NB4 (cell line): Measurements from ENCODE around the gene PML.
"Not testable (repeated sequence)": the region's sequence is repeated elsewhere in the genome, so short reads cannot be mapped to it uniquely, and the experiment has no call there.

Experiments
- DNase-seq: peaks from one replicate; pipeline ENCODE4 v3.0.0; 2010; ENCODE audit warnings: low read depth
- H3K4me3 ChIP-seq: one replicate; pipeline ENCODE4 v1.5.1; 2011; ENCODE audit warnings: mild to moderate bottlenecking, low read depth, low read length, moderate library complexity
- CTCF ChIP-seq: IDR thresholded peaks from one replicate; pipeline ENCODE4 v1.5.1; 2012; ENCODE audit warnings: low read depth, low read length
- MAX ChIP-seq: IDR thresholded peaks from 2 replicates; pipeline ENCODE4 v1.6.1; 2011; ENCODE audit warnings: low read depth, low read length
- MYC ChIP-seq: IDR thresholded peaks from 2 replicates; pipeline ENCODE4 v1.6.1; 2011; ENCODE audit warnings: low read depth, low read length
- POLR2A ChIP-seq: IDR thresholded peaks from 2 replicates; pipeline ENCODE4 v1.6.1; 2011; ENCODE audit warnings: mild to moderate bottlenecking; ENCODE audit not compliant: insufficient read length; ENCODE audit errors: extremely low read depth

PML gene

GRCh38 chr15:73956743-73957135, 37.8 kb upstream of the PML start:
- TF ChIP-seq CTCF (no peak), POLR2A (no peak), MAX (no peak), MYC (no peak)
- no peak overlapping the region for H3K4me3 ChIP-seq
- peak; percentile 74 for DNase-seq

- 0 out of 2 replicates have a peak, but pooled peaks have one; percentile 25 for TF ChIP-seq MYC
- no peak for TF ChIP-seq CTCF
- TF ChIP-seq MAX, result peak; percentile 54
- H3K4me3 ChIP-seq, result no peak overlapping the region
- peak; percentile 52 for DNase-seq
Observed at GRCh38 chr15:73957276-73957675, 37.2 kb upstream of the PML start.

- no peak overlapping the region for H3K4me3 ChIP-seq
- TF ChIP-seq MAX (no peak), MYC (no peak), POLR2A (no peak)
- no peak for DNase-seq
Observed at GRCh38 chr15:73957785-73958184, 36.7 kb upstream of the PML start.

- TF ChIP-seq MYC, result no peak
- 0 out of 2 replicates have a peak, but pooled peaks have one; percentile 40 for TF ChIP-seq MAX
- TF ChIP-seq CTCF, result no peak
- no peak for TF ChIP-seq POLR2A
- DNase-seq, result peak; percentile 62
Observed at GRCh38 chr15:73959012-73959581, 35.4 kb upstream of the PML start.

GRCh38 chr15:73959801-73960200, 34.7 kb upstream of the PML start:
- no peak overlapping the region for H3K4me3 ChIP-seq
- DNase-seq, result no peak
- TF ChIP-seq CTCF, result no peak
- TF ChIP-seq MYC, result no peak
- no peak for TF ChIP-seq POLR2A
- TF ChIP-seq MAX, result no peak

More at GRCh38 chr15:73959012-73959581, 35.4 kb upstream of the PML start:
- no peak overlapping the region for H3K4me3 ChIP-seq

GRCh38 chr15:73960472-73961070, 33.9 kb upstream of the PML start:
- not testable (repeated sequence) for DNase-seq, H3K4me3 ChIP-seq

GRCh38 chr15:73962433-73962832, 32.1 kb upstream of the PML start:
- no peak overlapping the region for H3K4me3 ChIP-seq
- TF ChIP-seq MAX, result no peak
- TF ChIP-seq POLR2A, result no peak
- no peak for TF ChIP-seq MYC
- TF ChIP-seq CTCF, result no peak
- no peak for DNase-seq
